GM13976 (cell line): Measurements from ENCODE around the gene MRPL12.
A peak's percentile ranks its signal among the peaks of the same experiment; 100 is the strongest.

Experiments used
- DNase-seq: peaks from one replicate; pipeline ENCODE4 v3.0.0; 2012; ENCODE audit warnings: low spot score
- CTCF ChIP-seq: IDR thresholded peaks from 2 replicates; pipeline ENCODE4 v1.5.1; 2012; ENCODE audit warnings: borderline replicate concordance, mild to moderate bottlenecking; ENCODE audit not compliant: insufficient read depth; ENCODE audit errors: extremely low read depth, missing control alignments, control extremely low read depth
- in situ Hi-C: fragments of 300-500 bp; cut with MboI; formaldehyde crosslinking; loops from one replicate; pipeline ENCODE4 v1.12.0; 2022; ENCODE audit warnings: low sequenced_read_pairs, mixed read lengths, inconsistent platforms; ENCODE audit not compliant: unreplicated experiment

The MRPL12 gene

GRCh38 chr17:81660441-81660840 is 42.7 kb upstream of the MRPL12 start:
- no peak for TF ChIP-seq CTCF
- in situ Hi-C loops = no loop called here
- no peak for DNase-seq

- no peak for DNase-seq
- in situ Hi-C loops = no loop called here
- no peak for TF ChIP-seq CTCF
Observed at GRCh38 chr17:81662002-81662401, 41.2 kb upstream of the MRPL12 start.

DNA sequence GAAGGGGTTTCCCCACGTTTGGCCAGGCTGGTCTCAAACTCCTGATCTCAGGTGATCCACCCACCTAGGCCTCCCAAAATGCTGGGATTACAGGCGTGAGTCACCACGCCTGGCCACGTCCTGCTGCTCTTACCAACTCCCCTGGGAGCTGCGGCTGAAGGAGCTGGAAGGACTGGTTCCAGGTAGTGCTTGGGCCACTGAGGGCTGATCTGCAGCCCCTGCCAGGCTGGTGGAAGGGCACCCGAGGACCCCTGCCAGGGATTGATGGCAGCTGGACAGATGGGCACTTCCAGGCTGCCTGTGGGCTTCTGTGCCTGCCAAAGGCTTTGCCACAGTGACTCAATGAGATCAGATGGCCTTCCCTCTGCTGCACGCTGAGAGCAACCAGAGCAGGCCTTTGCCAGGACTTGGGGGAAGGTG is 39.1 kb upstream of the MRPL12 start:
- DNase-seq = no peak
- in situ Hi-C loops = no loop called here
- no peak for TF ChIP-seq CTCF

GRCh38 chr17:81665205-81666091 is 37.7 kb upstream of the MRPL12 start:
- in situ Hi-C loops = no loop called here
- DNase-seq = peak; percentile 76
- TF ChIP-seq CTCF = no peak

- DNase-seq = no peak
- in situ Hi-C loops = no loop called here
- no peak for TF ChIP-seq CTCF
Observed at GRCh38 chr17:81666092-81666341, 37.1 kb upstream of the MRPL12 start.

- in situ Hi-C loops = no loop called here
- no peak for TF ChIP-seq CTCF
Observed at GRCh38 chr17:81666342-81667191, 36.6 kb upstream of the MRPL12 start, which contains the start of the genes CCDC137 and OXLD1. Gene CCDC137 (plus strand): TSS chr17:81666737. CDS start chr17:81666767, 30 bp downstream. Gene OXLD1 (minus strand): TSS chr17:81666605. CDS start chr17:81666577, 28 bp downstream.

More at GRCh38 chr17:81666342-81667191, 36.6 kb upstream of the MRPL12 start, which contains the start of the genes CCDC137 and OXLD1:
- DNase-seq = peak; percentile 98
